ENCODE data around the gene DTHD1. TPM values are rescaled to one million over a fixed set of nuclear protein-coding genes. Genes with fewer than 3 reads are reported as not detected.

DTHD1 gene
- total RNA-seq, 3 donors from 2014 or later = 0.29 to 0.48 (median 0.33) TPM

DNA sequence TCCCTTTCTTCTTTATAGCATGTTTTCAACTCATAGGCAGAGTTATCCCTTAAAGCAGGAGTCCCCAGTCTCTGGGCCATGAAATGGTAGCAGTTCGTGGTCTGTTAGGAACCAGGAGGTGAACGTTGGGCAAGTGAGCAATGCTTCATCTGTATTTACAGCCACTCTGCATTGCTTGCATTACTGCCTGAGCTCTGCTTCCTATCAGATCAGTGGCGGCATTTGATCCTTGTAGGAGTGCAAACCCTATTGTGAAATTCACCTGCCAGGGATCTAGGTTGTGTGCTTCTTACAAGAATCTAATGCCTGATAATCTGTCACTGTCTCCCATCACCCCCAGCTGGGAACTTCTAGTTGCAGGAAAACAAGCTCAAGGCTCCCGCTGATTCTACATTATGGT, 39.8 kb downstream of the DTHD1 start:
- no peaks in the 10 kb centered on the region for H3K4me1 ChIP-seq
- H3K4me3 ChIP-seq = no peak overlapping the region
- H3K36me3 ChIP-seq = no peaks in the 10 kb centered on the region
- intact Hi-C loops (cut with DNase I; ENCODE audit: low total_unique reads) = no loop called here
- no peak for DNase-seq (ENCODE audit: low spot score in 2 of 2)
- H3K27ac ChIP-seq = no peak overlapping the region
- H3K9me3 ChIP-seq = no peaks in the 10 kb centered on the region
- no peak for TF ChIP-seq POLR2A (IDR thresholded peaks at IDR 0.05)
- TF ChIP-seq, protein P1, sequence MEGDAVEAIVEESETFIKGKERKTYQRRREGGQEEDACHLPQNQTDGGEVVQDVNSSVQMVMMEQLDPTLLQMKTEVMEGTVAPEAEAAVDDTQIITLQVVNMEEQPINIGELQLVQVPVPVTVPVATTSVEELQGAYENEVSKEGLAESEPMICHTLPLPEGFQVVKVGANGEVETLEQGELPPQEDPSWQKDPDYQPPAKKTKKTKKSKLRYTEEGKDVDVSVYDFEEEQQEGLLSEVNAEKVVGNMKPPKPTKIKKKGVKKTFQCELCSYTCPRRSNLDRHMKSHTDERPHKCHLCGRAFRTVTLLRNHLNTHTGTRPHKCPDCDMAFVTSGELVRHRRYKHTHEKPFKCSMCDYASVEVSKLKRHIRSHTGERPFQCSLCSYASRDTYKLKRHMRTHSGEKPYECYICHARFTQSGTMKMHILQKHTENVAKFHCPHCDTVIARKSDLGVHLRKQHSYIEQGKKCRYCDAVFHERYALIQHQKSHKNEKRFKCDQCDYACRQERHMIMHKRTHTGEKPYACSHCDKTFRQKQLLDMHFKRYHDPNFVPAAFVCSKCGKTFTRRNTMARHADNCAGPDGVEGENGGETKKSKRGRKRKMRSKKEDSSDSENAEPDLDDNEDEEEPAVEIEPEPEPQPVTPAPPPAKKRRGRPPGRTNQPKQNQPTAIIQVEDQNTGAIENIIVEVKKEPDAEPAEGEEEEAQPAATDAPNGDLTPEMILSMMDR (IDR thresholded peaks at IDR 0.05) = no peak
- TF ChIP-seq POLR2AphosphoS5 (IDR thresholded peaks at IDR 0.05) = no peak
- no peaks in the 10 kb centered on the region for H3K27me3 ChIP-seq

DNA sequence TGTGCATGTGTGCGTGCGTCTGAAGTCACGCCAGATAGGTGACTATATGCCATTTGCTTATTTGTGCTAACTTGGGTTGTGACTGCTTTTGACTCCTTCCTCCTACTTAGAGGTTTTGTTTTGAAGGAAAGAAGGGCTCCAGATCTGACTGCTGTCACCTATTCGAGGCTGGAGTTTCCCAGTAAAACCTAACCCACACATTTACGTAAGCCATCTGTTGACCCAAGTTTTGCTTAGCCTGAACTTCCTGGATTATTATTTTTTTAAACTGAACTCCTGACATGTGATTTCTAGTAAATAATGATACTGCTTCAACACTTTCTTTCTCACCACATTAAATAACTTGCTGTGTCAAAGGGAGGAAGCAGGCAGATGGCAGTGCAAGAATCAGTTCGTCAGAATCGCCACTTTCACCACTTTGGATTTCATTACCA, 41.5 kb downstream of the DTHD1 start:
- TF ChIP-seq POLR2AphosphoS5 (IDR thresholded peaks at IDR 0.05) (no peak), POLR2A (IDR thresholded peaks at IDR 0.05) (no peak)
- TF ChIP-seq, protein P1 (IDR thresholded peaks at IDR 0.05) = no peak
- H3K27me3 ChIP-seq = no peaks in the 10 kb centered on the region
- intact Hi-C loops (cut with DNase I; ENCODE audit: low total_unique reads) = no loop called here
- H3K36me3 ChIP-seq = no peaks in the 10 kb centered on the region
- no peak overlapping the region for H3K4me3 ChIP-seq
- H3K9me3 ChIP-seq = no peaks in the 10 kb centered on the region
- H3K4me1 ChIP-seq = no peaks in the 10 kb centered on the region
- DNase-seq (ENCODE audit: low spot score in 2 of 2) = no peak
- no peak overlapping the region for H3K27ac ChIP-seq

DNA sequence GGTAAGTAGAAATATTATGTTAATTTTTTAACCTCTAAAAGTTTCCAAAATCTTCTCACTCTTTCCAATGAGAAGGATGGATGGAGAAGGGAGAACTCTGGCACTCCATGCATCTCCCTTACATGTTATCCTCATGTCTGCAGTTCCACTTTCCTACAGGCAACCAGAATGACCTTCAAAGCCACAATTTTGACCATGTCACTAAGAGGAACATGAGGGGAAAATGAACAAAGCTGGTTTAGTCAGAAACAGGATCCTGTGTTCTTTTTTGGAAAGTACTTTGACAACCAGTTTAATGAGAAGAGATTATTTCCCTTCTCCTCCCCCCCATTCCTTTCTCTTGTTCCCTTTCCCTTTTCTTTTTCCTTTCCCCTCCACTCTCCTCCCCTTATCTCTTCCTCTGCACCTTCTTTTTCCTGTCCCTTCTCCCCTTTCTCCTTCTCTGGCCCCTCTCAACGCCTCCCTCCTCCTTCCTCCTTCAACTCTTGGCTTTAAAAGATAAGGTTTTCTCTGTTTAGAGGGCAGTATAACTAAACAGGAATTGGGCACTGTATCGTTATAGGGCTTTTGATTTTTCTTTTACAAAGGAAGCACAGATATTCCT, 42.5 kb downstream of the DTHD1 start:
- Histone ChIP-seq H3K27me3 (no peaks in the 10 kb centered on the region), H3K27ac (no peak overlapping the region), H3K9me3 (no peaks in the 10 kb centered on the region), H3K4me3 (no peak overlapping the region), H3K4me1 (no peaks in the 10 kb centered on the region), H3K36me3 (no peaks in the 10 kb centered on the region)
- intact Hi-C loops (cut with DNase I; ENCODE audit: low total_unique reads) = no loop called here
- TF ChIP-seq, protein P1 (IDR thresholded peaks at IDR 0.05) = no peak
- TF ChIP-seq POLR2A (IDR thresholded peaks at IDR 0.05) (no peak), POLR2AphosphoS5 (IDR thresholded peaks at IDR 0.05) (no peak)
- DNase-seq (ENCODE audit: low spot score in 2 of 2) = no peak

DNA sequence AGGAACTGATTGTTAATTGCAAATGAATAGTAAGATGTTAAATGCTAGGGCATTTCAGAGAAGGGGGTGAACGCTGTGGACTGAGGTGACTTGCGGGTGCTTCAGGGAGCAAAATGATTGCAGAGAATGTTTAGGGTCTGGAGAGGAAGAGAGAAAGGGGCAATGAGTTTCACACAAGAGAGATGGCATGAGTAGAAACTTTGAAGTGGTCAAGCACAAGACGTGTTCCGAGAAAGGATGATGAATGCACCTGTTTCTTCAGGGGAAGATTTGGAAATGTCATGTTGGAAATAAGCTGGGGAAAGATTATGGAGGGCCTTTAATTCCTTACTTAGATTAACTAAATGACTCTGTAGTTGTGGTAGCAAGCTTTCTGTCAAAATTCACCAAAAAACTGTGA, 43.4 kb downstream of the DTHD1 start:
- Histone ChIP-seq H3K27ac (no peak overlapping the region), H3K9me3 (no peaks in the 10 kb centered on the region), H3K27me3 (no peaks in the 10 kb centered on the region), H3K4me1 (no peaks in the 10 kb centered on the region), H3K4me3 (no peak overlapping the region), H3K36me3 (no peaks in the 10 kb centered on the region)
- TF ChIP-seq POLR2AphosphoS5 (IDR thresholded peaks at IDR 0.05) (no peak), POLR2A (IDR thresholded peaks at IDR 0.05) (no peak)
- TF ChIP-seq, protein P1 (IDR thresholded peaks at IDR 0.05) = no peak
- DNase-seq (ENCODE audit: low spot score in 2 of 2) = no peak
- intact Hi-C loops (cut with DNase I; ENCODE audit: low total_unique reads) = no loop called here

DNA sequence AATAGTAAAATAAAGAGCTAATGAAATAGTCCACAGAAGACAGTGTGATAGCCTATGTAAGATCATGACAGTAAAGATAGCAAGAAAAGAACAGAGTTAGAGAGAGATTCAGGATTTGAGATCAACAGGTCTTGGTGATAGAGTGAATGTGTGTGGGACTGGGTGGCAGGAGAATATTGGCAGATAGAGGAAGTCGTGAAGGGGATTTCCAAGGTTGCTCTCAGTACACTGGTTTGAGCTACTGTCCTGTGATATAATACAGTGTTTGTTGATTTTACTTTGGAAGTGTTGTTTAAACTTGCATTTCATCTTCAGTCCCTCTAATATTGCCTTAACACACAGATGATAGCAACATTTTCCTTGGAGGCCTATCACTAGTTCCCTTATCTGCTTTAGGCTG, 44.1 kb downstream of the DTHD1 start:
- no peak overlapping the region for H3K27ac ChIP-seq
- no peak for DNase-seq (ENCODE audit: low spot score in 2 of 2)
- H3K36me3 ChIP-seq = no peaks in the 10 kb centered on the region
- no peaks in the 10 kb centered on the region for H3K4me1 ChIP-seq
- intact Hi-C loops (cut with DNase I; ENCODE audit: low total_unique reads) = no loop called here
- no peaks in the 10 kb centered on the region for H3K27me3 ChIP-seq
- H3K9me3 ChIP-seq = no peaks in the 10 kb centered on the region
- no peak for TF ChIP-seq POLR2AphosphoS5 (IDR thresholded peaks at IDR 0.05)
- no peak for TF ChIP-seq POLR2A (IDR thresholded peaks at IDR 0.05)
- TF ChIP-seq, protein P1 (IDR thresholded peaks at IDR 0.05) = no peak
- no peak overlapping the region for H3K4me3 ChIP-seq
